Peyer's patch (tissue), 4 donors: Measurements from ENCODE around the gene TPM2. TPM values are rescaled to one million over a fixed set of nuclear protein-coding genes. Genes with fewer than 3 reads are reported as not detected.
"Not testable (repeated sequence)": the region's sequence is repeated elsewhere in the genome, so short reads cannot be mapped to it uniquely, and the experiment has no call there.

Experiments used
- DNase-seq, 3 donors: peaks; one replicate each; pipeline ENCODE4 v3.0.0-alpha.2; 2017 to 2019
- H3K27ac ChIP-seq, 4 donors: fragments of 200-600 bp; sonication (generic); one replicate each; pipeline ENCODE4 v1.5.1; 2016 to 2019
- H3K27me3 ChIP-seq, 2 donors: fragments of 200-600 bp; sonication (generic); one replicate each; pipeline ENCODE4 v1.5.1; 2019
- H3K36me3 ChIP-seq, 3 donors: fragments of 200-600 bp; sonication (generic); one replicate each; pipeline ENCODE4 v1.5.1; 2016 to 2019
- H3K4me1 ChIP-seq, 4 donors: fragments of 200-600 bp; sonication (generic); one replicate each; pipeline ENCODE4 v1.5.1; 2016 to 2019
- H3K4me3 ChIP-seq, 4 donors: fragments of 200-600 bp; sonication (generic); 1 replicate in 3 of 4; 2 replicates in 1 of 4; pipeline ENCODE4 v1.5.1; 2016 to 2019; ENCODE audit warnings: mild to moderate bottlenecking in 1 of 4
- H3K9me3 ChIP-seq, 4 donors: fragments of 200-600 bp; sonication (generic); one replicate each; pipeline ENCODE4 v1.5.1; 2016 to 2019; ENCODE audit warnings: mild to moderate bottlenecking in 1 of 4
- CTCF ChIP-seq, 6 experiments: fragments of 450-650 bp in 4 of 6; fragments of 200-600 bp in 2 of 6; sonication (generic) in 1 of 6; IDR thresholded peaks; one replicate each; pipeline ENCODE4 v1.5.1; 2017 to 2019; ENCODE audit warnings: antibody characterized with exemption in 6 of 6, mild to moderate bottlenecking in 3 of 6, moderate library complexity in 1 of 6
- POLR2A ChIP-seq, 2 donors: fragments of 450-650 bp; IDR thresholded peaks; one replicate each; pipeline ENCODE4 v1.5.1; 2017; ENCODE audit warnings: antibody characterized with exemption in 2 of 2, mild to moderate bottlenecking in 2 of 2, moderate library complexity in 2 of 2
- total RNA-seq, 4 donors: library from RNA; depleted of rRNA; stranded (reverse); fragments of >200 nt; gene quantifications; one replicate each; pipeline ENCODE4 v1.1.0, GENCODE V29; 2016

TPM2 gene
- total RNA-seq, 4 donors from 2014 or later: 41.2 to 436 (median 122) TPM

- Histone ChIP-seq H3K27me3 (no peaks in the 10 kb centered on the region), H3K36me3 (no peaks in the 10 kb centered on the region), H3K27ac (no peak overlapping the region), H3K4me1 (peaks cover 0 to 14% (median 9%) of the 10 kb centered on the region in 4 donors), H3K9me3 (no peaks in the 10 kb centered on the region), H3K4me3 (no peak overlapping the region)
- TF ChIP-seq CTCF (IDR thresholded peaks at IDR 0.05) (no peak), POLR2A (IDR thresholded peaks at IDR 0.05) (no peak)
- DNase-seq: peak in 1 of 3 donors; percentile 42
Observed at GRCh38 chr9:35643046-35643445, 46.7 kb downstream of the TPM2 start.

GRCh38 chr9:35641478-35641877 lies 48.2 kb downstream of the TPM2 start:
- peaks cover 0 to 15% (median 3%) of the 10 kb centered on the region in 4 donors for H3K4me1 ChIP-seq
- not testable (repeated sequence) for H3K27me3 ChIP-seq, DNase-seq, H3K4me3 ChIP-seq, H3K9me3 ChIP-seq, H3K36me3 ChIP-seq
- H3K27ac ChIP-seq: peak overlapping the region in 1 of 4 donors; percentile 52

GRCh38 chr9:35640431-35640830 lies 49.3 kb downstream of the TPM2 start:
- H3K4me3 ChIP-seq, H3K9me3 ChIP-seq, H3K36me3 ChIP-seq, H3K27me3 ChIP-seq, H3K27ac ChIP-seq: not testable (repeated sequence)
- peak in 1 of 3 donors; percentile 29 for DNase-seq
- peaks cover 0 to 18% (median 1%) of the 10 kb centered on the region in 4 donors for H3K4me1 ChIP-seq

- Histone ChIP-seq H3K4me1 (peaks cover 0 to 21% (median 2%) of the 10 kb centered on the region in 4 donors), H3K36me3 (no peaks in the 10 kb centered on the region), H3K27me3 (no peaks in the 10 kb centered on the region), H3K9me3 (no peaks in the 10 kb centered on the region), H3K4me3 (no peak overlapping the region), H3K27ac (peak overlapping the region in 1 of 4 donors; percentile 44)
- no peak for TF ChIP-seq CTCF (IDR thresholded peaks at IDR 0.05)
- no peak for TF ChIP-seq POLR2A (IDR thresholded peaks at IDR 0.05)
- no peak for DNase-seq
Observed at GRCh38 chr9:35639631-35640030, 50.1 kb downstream of the TPM2 start.

GRCh38 chr9:35639225-35639624 lies 50.5 kb downstream of the TPM2 start:
- H3K36me3 ChIP-seq, H3K9me3 ChIP-seq, H3K4me3 ChIP-seq, H3K27me3 ChIP-seq, DNase-seq: not testable (repeated sequence)
- Histone ChIP-seq H3K4me1 (peaks cover 0 to 21% (median 2%) of the 10 kb centered on the region in 4 donors), H3K27ac (peak overlapping the region in 1 of 4 donors; percentile 44)

GRCh38 chr9:35638751-35639150 lies 51.0 kb downstream of the TPM2 start:
- peaks cover 0 to 21% (median 2%) of the 10 kb centered on the region in 4 donors for H3K4me1 ChIP-seq
- peak in 1 of 3 donors; percentile 53 for DNase-seq
- not testable (repeated sequence) for H3K36me3 ChIP-seq, H3K27me3 ChIP-seq, H3K9me3 ChIP-seq, H3K4me3 ChIP-seq, H3K27ac ChIP-seq

GRCh38 chr9:35637427-35637955 lies 52.2 kb downstream of the TPM2 start:
- not testable (repeated sequence) for H3K9me3 ChIP-seq, H3K4me3 ChIP-seq, H3K36me3 ChIP-seq, H3K27me3 ChIP-seq
- peaks cover 0 to 21% (median 2%) of the 10 kb centered on the region in 4 donors for H3K4me1 ChIP-seq
- H3K27ac ChIP-seq: peak overlapping the region in 1 of 4 donors; percentile 38
- peak in 1 of 3 donors; percentile 26 for DNase-seq

- H3K27ac ChIP-seq: peak overlapping the region in 1 of 4 donors; percentile 75
- not testable (repeated sequence) for H3K36me3 ChIP-seq
Observed at GRCh38 chr9:35636877-35637246, 52.9 kb downstream of the TPM2 start.

GRCh38 chr9:35636135-35636876 lies 53.4 kb downstream of the TPM2 start:
- H3K27ac ChIP-seq: peak overlapping the region; percentile 14 to 75 (median 40)

More at GRCh38 chr9:35636877-35637246, 52.9 kb downstream of the TPM2 start:
- peaks cover 0 to 21% (median 2%) of the 10 kb centered on the region in 4 donors for H3K4me1 ChIP-seq
- H3K27me3 ChIP-seq, H3K4me3 ChIP-seq, H3K9me3 ChIP-seq, DNase-seq: not testable (repeated sequence)

More at GRCh38 chr9:35636135-35636876, 53.4 kb downstream of the TPM2 start:
- Histone ChIP-seq H3K36me3 (no peaks in the 10 kb centered on the region), H3K27me3 (no peaks in the 10 kb centered on the region), H3K4me3 (no peak overlapping the region), H3K4me1 (peaks cover 0 to 21% (median 2%) of the 10 kb centered on the region in 4 donors), H3K9me3 (no peaks in the 10 kb centered on the region)
- no peak for TF ChIP-seq CTCF (IDR thresholded peaks at IDR 0.05)
- TF ChIP-seq POLR2A (IDR thresholded peaks at IDR 0.05): no peak
- DNase-seq: peak in 2 of 3 donors; percentile 70
